DMS 273 (cell line): ENCODE results near the gene POP5.
A peak's percentile ranks its signal among the peaks of the same experiment; 100 is the strongest.
"Not testable (repeated sequence)": the region's sequence is repeated elsewhere in the genome, so short reads cannot be mapped to it uniquely, and the experiment has no call there.

ENCODE experiments used
- DNase-seq: peaks from one replicate; lab custom pipeline; 2025; ENCODE audit not compliant: unreplicated experiment; lab: John Stamatoyannopoulos, UW

Gene POP5

GRCh38 chr12:120538281-120539156 lies 42.7 kb downstream of the POP5 start:
- DNase-seq, result peak; percentile 8

- no peak for DNase-seq
These were observed 43.4 kb downstream of the POP5 start for GRCh38 chr12:120537856-120538220.

- no peak for DNase-seq
These were observed 45.0 kb downstream of the POP5 start for GRCh38 chr12:120536064-120536791.

- peak; percentile 66 for DNase-seq
These were observed 46.2 kb downstream of the POP5 start for GRCh38 chr12:120534703-120535655.

GRCh38 chr12:120534203-120534702 lies 46.9 kb downstream of the POP5 start, which contains the start of gene RNF10:
Gene RNF10, plus strand, starts transcription at chr12:120534356. Its CDS starts 456 bp downstream, at chr12:120534812.
- DNase-seq, result peak; percentile 90

GRCh38 chr12:120532701-120533238 lies 48.4 kb downstream of the POP5 start:
- DNase-seq, result no peak

GRCh38 chr12:120530418-120530761 lies 50.8 kb downstream of the POP5 start:
- not testable (repeated sequence) for DNase-seq

- DNase-seq, result peak; percentile 80
These were observed 51.4 kb downstream of the POP5 start for GRCh38 chr12:120529641-120530417.

- peak; percentile 92 for DNase-seq
These were observed 52.2 kb downstream of the POP5 start, which contains the start of gene COQ5 for GRCh38 chr12:120528861-120529525. Gene COQ5, minus strand, starts transcription at chr12:120529158. Its CDS starts 17 bp downstream, at chr12:120529141.
